Activated naive CD8-positive, alpha-beta T cell (primary cell): ENCODE measurements around the gene SDK2.
"Not testable (repeated sequence)": the region's sequence is repeated elsewhere in the genome, so short reads cannot be mapped to it uniquely, and the experiment has no call there.

ENCODE experiments used
- H3K27ac Mint-ChIP-seq: one replicate; pipeline ENCODE4 v1.8.0; 2021; ENCODE audit warnings: mixed read lengths
- H3K27me3 Mint-ChIP-seq: one replicate; pipeline ENCODE4 v1.8.0; 2021; ENCODE audit warnings: mixed read lengths
- H3K36me3 Mint-ChIP-seq: one replicate; pipeline ENCODE4 v1.8.0; 2021; ENCODE audit warnings: mixed read lengths
- H3K4me1 Mint-ChIP-seq: one replicate; pipeline ENCODE4 v1.8.0; 2021; ENCODE audit warnings: low read depth, mixed read lengths
- H3K4me3 Mint-ChIP-seq: one replicate; pipeline ENCODE4 v1.8.0; 2021; ENCODE audit warnings: mild to moderate bottlenecking, mixed read lengths
- H3K9me3 Mint-ChIP-seq: one replicate; pipeline ENCODE4 v1.8.0; 2021; ENCODE audit warnings: low read depth, mixed read lengths

The SDK2 gene

DNA sequence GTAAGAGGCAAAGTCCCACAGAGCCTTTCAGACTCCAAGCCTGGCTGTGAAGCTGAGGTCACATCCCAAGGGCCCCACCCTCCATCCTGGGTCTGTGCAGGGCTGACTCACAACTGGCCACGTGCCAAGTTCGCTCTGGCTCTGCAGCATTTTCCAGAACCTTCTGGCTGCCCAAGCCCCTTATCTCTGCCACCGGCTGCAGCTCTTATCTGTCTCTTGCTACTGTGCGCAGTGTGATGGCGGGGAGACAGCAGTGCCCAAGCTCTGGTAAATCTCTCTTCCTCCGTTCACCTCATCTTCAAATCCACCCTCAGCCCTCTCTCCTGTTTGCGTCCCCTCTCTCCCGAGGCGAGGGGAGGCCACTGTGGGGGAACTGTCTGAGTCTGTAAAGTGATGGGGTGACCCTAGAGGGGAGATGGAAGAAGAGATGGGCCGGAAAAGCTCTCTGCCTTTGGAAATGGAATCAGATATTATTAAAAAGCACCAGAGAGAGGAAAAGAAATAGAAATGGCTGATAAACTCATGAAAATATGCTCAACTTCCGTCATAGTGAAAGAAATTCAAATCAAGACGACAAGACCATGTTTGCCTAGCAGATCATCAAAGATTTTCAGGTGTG lies 169.8 kb downstream of the SDK2 start:
- Mint-ChIP-seq H3K4me3 (no peak overlapping the region), H3K36me3 (peaks cover 2% of the 10 kb centered on the region), H3K27ac (no peak overlapping the region), H3K4me1 (peaks cover 11% of the 10 kb centered on the region), H3K27me3 (no peaks in the 10 kb centered on the region), H3K9me3 (no peaks in the 10 kb centered on the region)

DNA sequence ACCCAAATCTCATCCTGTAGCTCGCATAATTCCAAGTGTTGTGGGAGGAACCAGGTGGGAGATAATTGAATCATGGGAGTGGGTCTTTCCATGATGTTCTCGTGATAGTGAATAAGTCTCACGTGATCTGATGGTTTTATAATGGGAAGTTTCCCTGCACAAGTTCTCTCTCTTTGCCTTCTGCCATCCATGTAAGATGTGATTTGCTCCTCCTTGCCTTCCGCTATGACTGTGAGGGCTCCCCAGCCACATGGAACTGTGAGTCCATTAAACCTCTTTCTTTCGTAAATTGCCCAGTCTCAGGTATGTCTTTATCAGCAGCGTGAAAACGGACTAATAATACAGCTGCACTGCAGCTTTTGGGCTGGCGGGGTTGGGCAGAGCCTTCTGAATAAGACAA lies 171.5 kb downstream of the SDK2 start:
- not testable (repeated sequence) for H3K4me3 Mint-ChIP-seq, H3K9me3 Mint-ChIP-seq, H3K27me3 Mint-ChIP-seq, H3K27ac Mint-ChIP-seq, H3K36me3 Mint-ChIP-seq
- peaks cover 11% of the 10 kb centered on the region for H3K4me1 Mint-ChIP-seq

DNA sequence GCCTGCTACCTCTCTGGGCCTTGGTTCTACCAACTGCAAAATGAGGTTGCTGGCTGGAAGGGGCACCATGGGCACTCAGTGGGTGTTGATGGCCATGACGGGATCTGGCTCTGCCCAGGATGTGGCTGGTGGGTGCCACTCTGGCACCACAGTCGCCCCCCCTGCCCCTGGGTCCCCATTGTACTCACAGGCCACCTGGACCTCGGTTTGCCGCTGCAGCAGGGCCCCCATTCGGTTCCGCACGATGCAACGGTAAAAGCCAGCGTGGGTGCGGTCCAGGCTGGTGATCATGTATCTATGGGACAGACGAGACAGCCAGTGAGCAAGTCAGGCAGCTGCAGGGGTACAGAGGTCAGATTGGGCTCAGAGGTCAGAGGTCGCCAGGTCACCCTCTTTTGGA lies 172.3 kb downstream of the SDK2 start:
- H3K27ac Mint-ChIP-seq = no peak overlapping the region
- peaks cover 2% of the 10 kb centered on the region for H3K36me3 Mint-ChIP-seq
- no peaks in the 10 kb centered on the region for H3K9me3 Mint-ChIP-seq
- no peak overlapping the region for H3K4me3 Mint-ChIP-seq
- peaks cover 11% of the 10 kb centered on the region for H3K4me1 Mint-ChIP-seq
- no peaks in the 10 kb centered on the region for H3K27me3 Mint-ChIP-seq

DNA sequence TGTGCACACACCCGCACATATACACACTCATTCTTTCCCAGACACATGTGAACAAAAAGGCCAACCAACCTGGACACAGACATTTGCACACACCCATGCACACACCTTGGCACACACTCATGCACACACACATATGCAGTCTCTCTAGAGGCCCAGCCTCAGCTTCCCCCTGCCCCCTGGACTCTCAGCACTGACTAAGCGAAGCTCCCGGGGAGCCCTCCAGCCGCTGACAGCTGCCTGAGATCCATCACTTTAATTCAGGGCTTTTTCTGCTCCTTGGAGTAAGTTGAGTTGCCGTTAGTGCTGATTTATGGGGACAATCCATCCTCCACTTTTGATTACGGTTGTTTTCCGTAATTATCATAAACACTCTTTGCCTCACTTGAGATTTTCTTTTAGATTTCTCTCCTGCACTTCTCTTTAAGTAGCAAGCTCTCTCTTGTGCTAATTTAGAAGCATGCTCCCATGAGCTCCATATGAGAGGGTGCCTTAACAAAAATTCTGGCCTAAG lies 173.9 kb downstream of the SDK2 start:
- H3K4me3 Mint-ChIP-seq = no peak overlapping the region
- no peaks in the 10 kb centered on the region for H3K36me3 Mint-ChIP-seq
- no peak overlapping the region for H3K27ac Mint-ChIP-seq
- H3K9me3 Mint-ChIP-seq = no peaks in the 10 kb centered on the region
- H3K27me3 Mint-ChIP-seq = no peaks in the 10 kb centered on the region
- peaks cover 9% of the 10 kb centered on the region for H3K4me1 Mint-ChIP-seq

DNA sequence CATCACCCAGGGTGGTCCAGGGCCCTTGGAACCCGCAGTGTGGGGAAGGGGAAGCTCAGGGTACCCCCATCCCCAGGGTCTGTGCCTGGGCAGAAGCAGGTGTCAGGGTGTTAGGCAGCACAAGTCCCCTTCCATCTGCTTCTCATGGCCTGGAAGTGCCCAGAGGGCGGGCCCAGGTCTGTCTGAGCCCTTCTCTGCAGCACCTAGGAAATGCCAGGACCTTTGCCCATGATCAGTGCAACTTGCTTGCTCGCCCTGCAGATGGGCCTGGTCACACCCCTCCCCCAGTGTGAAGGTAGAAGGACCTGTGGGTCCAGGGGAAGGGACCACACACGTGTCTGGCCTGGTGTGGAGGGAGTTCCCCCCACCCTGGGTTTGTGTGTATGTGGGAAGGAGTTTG lies 174.9 kb downstream of the SDK2 start:
- Mint-ChIP-seq H3K4me3 (no peak overlapping the region), H3K9me3 (no peaks in the 10 kb centered on the region), H3K27me3 (no peaks in the 10 kb centered on the region)

DNA sequence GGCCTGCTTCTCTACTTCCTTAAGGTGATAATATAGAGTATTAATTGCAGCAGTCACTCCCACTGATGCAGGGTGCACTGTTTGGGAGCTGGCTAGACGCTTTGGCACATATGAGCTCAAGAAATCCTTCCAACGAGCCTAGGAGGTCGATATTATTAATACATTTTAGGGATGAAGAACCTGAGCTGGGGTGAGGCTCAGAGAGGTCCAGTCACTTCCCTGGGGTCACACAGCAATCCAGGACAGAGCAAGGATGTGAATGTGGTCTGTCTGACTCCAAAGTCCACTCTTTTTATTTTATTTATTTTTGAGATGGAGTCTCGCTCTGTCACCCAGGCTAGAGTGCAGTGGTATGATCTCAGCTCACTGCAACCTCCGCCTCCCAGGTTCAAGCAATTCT lies 176.0 kb downstream of the SDK2 start:
- no peaks in the 10 kb centered on the region for H3K4me1 Mint-ChIP-seq
- H3K4me3 Mint-ChIP-seq = no peak overlapping the region
- H3K27ac Mint-ChIP-seq = no peak overlapping the region
- no peaks in the 10 kb centered on the region for H3K9me3 Mint-ChIP-seq
- peaks cover 4% of the 10 kb centered on the region for H3K36me3 Mint-ChIP-seq
- no peaks in the 10 kb centered on the region for H3K27me3 Mint-ChIP-seq

More for the DNA sequence above, 174.9 kb downstream of the SDK2 start:
- peaks cover 3% of the 10 kb centered on the region for H3K36me3 Mint-ChIP-seq
- H3K4me1 Mint-ChIP-seq = peaks cover 3% of the 10 kb centered on the region
- no peak overlapping the region for H3K27ac Mint-ChIP-seq

DNA sequence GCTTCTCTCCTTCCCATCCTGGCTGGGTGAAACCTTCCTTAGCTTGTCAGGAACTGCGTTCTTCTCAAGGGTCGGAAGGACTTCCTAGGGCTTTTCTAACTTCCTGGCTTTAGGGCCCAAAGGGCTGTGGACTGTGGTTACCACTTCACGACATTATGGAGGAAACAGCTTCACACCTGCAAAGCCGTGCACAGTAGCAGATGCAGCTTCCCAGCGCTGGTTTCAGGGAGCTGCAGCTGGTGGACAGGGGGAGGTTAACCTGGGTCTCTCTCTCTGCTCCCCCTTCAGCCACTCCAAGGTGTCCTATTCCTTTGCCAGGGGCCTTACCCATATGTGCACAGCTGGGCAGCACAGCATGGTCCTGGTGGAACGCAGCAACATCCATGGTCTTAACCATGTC lies 176.6 kb downstream of the SDK2 start:
- peaks cover 4% of the 10 kb centered on the region for H3K36me3 Mint-ChIP-seq
- H3K9me3 Mint-ChIP-seq = no peaks in the 10 kb centered on the region
- no peak overlapping the region for H3K27ac Mint-ChIP-seq
- no peak overlapping the region for H3K4me3 Mint-ChIP-seq
- no peaks in the 10 kb centered on the region for H3K27me3 Mint-ChIP-seq
- H3K4me1 Mint-ChIP-seq = no peaks in the 10 kb centered on the region

DNA sequence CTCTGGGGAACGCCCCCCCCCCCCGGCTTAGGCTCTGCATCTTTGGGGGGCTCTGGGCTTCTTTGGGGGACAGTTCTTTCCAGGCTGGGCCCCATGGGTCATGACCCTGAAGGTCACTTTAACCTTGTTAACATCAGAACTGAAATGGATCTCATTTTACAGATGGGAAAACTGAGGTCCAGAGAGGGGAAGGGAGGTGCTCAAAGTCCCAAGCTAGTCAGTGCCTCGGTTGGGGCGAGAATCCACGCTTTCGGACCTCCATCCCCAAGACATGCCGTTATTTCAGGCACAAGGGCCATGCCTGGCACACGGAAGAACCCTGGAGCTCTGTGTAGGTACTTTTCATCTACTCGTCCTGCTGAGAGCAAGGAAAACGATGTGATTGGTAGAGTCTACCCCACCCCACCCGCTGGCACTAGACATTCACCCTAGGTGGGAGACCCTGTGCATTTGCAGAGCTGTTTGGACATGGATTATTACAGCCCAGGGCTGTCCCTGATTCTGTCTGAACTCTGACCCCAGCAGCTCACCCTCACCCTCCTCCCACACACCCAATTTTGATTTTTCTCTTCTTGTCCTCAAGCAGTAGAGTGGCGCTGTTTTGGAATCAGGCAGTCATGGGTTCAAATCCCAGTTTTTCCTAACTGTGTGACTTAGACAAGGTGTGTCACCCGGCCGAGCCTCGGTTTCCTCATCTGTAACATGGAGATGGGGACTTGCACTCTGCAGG lies 177.4 kb downstream of the SDK2 start:
- Mint-ChIP-seq H3K4me3 (no peak overlapping the region), H3K36me3 (peaks cover 4% of the 10 kb centered on the region), H3K27me3 (no peaks in the 10 kb centered on the region), H3K4me1 (no peaks in the 10 kb centered on the region), H3K9me3 (no peaks in the 10 kb centered on the region), H3K27ac (no peak overlapping the region)

DNA sequence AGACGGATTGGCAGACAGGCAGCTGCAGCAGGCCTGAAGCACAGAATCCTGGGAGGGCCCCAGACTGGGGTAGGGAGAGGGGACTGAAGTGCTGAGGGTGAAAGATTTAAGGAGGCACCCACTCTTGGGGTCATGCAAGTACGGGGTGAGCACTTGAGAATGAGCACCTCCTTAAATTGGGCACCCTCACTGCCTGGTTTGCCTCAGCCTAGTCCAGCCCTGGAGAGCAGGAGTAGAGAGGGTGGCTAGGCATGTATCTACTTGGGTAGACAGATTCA lies 178.4 kb downstream of the SDK2 start:
- no peak overlapping the region for H3K4me3 Mint-ChIP-seq
- H3K4me1 Mint-ChIP-seq = no peaks in the 10 kb centered on the region
- no peaks in the 10 kb centered on the region for H3K27me3 Mint-ChIP-seq
- peaks cover 4% of the 10 kb centered on the region for H3K36me3 Mint-ChIP-seq
- H3K27ac Mint-ChIP-seq = no peak overlapping the region
- no peaks in the 10 kb centered on the region for H3K9me3 Mint-ChIP-seq

DNA sequence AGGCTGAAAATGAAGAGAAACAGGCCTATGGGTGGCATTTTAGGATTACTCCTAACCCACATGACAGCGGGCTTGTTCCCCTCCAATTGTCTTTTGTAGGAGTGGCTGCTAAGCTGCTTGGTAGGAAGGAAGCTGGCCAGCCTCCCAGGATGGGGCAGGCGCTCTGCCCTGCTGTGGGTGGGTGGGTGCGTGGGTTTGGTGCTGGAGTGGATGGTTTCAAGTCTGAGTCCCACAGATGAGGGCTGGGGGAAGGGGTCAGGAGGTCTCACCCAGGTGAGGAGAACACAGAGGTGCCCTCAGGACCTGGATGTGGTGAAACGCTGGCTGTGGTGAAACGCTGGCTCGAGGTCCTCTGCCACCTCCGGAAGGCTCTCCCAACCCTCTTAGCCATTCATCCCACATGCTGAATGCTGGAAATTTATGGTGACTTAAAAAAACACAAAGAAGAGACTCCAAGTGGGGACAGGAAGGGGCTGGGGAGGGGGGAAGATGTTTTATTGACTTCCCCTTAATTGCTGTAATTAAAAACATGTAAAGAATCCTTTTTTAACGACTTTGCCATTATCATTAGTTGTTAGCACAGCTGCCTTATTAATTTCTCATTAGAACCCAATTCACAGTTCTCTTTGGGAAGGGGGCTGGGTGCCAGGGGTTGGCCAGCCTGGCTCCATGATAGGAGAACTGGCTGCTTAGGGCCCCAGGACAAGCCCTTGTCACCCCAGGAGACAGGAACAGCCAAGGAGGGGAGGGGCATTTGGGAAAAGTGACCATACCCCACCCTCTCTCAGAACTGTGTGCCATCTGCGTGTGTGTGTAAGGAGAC lies 178.9 kb downstream of the SDK2 start:
- Mint-ChIP-seq H3K27me3 (no peaks in the 10 kb centered on the region), H3K36me3 (peaks cover 4% of the 10 kb centered on the region), H3K4me3 (no peak overlapping the region), H3K4me1 (no peaks in the 10 kb centered on the region), H3K9me3 (no peaks in the 10 kb centered on the region), H3K27ac (no peak overlapping the region)

DNA sequence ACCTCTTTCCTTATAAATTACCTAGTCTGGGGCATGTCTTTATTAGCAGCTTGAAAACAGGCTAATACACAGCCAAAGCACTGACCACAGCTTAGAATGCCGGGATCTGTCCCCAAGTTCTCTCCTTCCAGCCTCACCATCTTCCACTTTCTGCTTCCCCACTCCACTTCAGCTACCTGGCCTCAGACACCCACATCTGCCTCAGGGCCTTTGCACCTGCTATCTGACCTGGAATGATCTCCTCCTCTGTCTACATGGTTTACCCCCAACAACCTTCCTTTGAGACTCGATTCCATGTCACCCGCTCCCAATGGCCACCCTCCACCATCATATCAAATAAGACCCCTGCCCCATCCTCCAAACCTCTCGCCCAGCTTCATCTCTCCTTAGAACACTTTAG lies 179.8 kb downstream of the SDK2 start:
- Mint-ChIP-seq H3K4me3 (no peak overlapping the region), H3K9me3 (no peaks in the 10 kb centered on the region), H3K27ac (no peak overlapping the region), H3K36me3 (peaks cover 4% of the 10 kb centered on the region), H3K27me3 (no peaks in the 10 kb centered on the region), H3K4me1 (no peaks in the 10 kb centered on the region)

DNA sequence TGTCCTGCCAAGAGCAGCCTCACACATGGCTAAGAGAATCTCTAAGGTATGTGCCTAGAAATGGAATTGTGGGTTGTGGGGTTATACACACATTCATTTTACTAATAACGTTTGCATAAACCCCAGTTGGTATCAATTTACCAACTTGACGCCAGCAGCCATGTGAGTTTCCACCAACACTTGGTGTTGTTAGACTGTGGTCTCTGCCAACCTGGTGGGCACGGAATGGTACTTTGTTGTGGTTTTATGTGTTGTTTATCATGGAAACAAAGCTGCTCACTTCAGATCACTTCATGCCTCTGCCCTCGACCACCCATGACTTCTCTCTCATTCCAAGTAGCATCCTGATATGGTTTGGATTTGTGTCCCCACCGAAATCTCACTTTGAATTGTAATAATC lies 180.4 kb downstream of the SDK2 start:
- no peak overlapping the region for H3K4me3 Mint-ChIP-seq
- H3K27ac Mint-ChIP-seq = no peak overlapping the region
- H3K36me3 Mint-ChIP-seq = peaks cover 4% of the 10 kb centered on the region
- H3K27me3 Mint-ChIP-seq = no peaks in the 10 kb centered on the region
- no peaks in the 10 kb centered on the region for H3K4me1 Mint-ChIP-seq
- H3K9me3 Mint-ChIP-seq = no peaks in the 10 kb centered on the region

DNA sequence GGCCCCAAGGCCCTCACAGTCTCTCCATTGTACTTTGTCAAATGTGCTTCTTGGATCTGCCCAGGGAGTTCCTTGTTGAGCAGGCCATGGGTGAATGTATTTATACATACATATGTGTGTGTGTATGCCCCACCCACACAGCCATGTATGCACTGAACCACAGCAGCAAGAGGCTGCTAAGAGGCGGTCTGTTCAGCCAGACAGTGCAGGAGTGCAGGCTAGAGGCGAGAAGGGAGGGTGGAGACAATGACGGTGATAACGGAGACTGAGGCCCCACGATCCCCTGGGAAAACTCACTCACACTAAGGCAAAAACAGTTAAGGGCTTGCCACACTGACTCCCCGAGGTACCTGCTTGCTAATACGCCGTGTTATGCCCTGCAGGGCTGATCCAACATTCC lies 181.4 kb downstream of the SDK2 start:
- H3K4me1 Mint-ChIP-seq = no peaks in the 10 kb centered on the region
- H3K36me3 Mint-ChIP-seq = peaks cover 4% of the 10 kb centered on the region
- H3K27ac Mint-ChIP-seq = no peak overlapping the region
- H3K4me3 Mint-ChIP-seq = no peak overlapping the region
- H3K9me3 Mint-ChIP-seq = no peaks in the 10 kb centered on the region
- no peaks in the 10 kb centered on the region for H3K27me3 Mint-ChIP-seq

DNA sequence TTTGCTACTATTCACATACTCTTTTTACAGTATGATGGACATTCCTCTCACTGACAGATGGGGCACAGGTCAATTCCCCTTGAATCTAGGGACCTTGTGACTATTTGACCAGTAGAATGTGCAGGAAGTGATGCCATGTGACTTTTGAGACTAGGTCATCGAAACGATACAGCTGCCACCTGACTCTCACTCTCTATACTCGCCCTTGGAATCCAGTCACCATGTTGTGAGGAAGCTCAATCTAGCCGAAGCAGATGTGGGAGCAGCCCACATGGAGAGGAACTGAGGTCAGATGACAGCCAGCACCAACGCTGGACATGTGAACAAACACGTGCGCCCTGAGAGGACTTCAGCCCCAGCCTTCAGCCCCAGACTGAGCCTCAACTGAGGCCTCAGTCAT lies 184.3 kb downstream of the SDK2 start:
- H3K27me3 Mint-ChIP-seq = no peaks in the 10 kb centered on the region
- H3K9me3 Mint-ChIP-seq = no peaks in the 10 kb centered on the region
- peaks cover 4% of the 10 kb centered on the region for H3K36me3 Mint-ChIP-seq
- no peaks in the 10 kb centered on the region for H3K4me1 Mint-ChIP-seq
- H3K27ac Mint-ChIP-seq = no peak overlapping the region
- no peak overlapping the region for H3K4me3 Mint-ChIP-seq

DNA sequence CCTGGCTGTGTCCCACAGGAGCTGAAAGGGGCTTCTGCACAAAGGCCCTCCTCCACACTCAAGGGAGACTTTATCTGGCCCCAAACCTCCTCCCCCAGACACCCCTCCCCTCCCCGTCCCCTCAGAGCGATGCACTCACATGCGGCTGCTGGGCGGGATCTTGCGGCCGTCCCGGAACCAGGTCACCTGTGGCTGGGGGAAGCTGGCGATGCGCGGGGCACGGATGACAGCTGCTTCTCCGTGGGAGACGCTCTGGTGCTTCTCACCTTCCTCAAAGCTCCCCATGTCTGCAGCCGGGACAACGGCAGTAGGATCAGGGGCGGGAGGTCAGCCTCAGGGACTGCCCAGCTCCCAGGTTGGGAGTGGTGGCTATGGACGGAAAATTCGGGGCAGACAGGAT lies 188.5 kb downstream of the SDK2 start:
- no peaks in the 10 kb centered on the region for H3K4me1 Mint-ChIP-seq
- no peaks in the 10 kb centered on the region for H3K9me3 Mint-ChIP-seq
- no peaks in the 10 kb centered on the region for H3K27me3 Mint-ChIP-seq
- H3K4me3 Mint-ChIP-seq = no peak overlapping the region
- H3K36me3 Mint-ChIP-seq = peaks cover 10% of the 10 kb centered on the region
- no peak overlapping the region for H3K27ac Mint-ChIP-seq
